ENCODE results near the gene CD84. TPM values are rescaled to one million over a fixed set of nuclear protein-coding genes. Genes with fewer than 3 reads are reported as not detected.

Gene CD84
- total RNA-seq, 2 donors from 2014 or later = 2.5 to 3.1 TPM

DNA sequence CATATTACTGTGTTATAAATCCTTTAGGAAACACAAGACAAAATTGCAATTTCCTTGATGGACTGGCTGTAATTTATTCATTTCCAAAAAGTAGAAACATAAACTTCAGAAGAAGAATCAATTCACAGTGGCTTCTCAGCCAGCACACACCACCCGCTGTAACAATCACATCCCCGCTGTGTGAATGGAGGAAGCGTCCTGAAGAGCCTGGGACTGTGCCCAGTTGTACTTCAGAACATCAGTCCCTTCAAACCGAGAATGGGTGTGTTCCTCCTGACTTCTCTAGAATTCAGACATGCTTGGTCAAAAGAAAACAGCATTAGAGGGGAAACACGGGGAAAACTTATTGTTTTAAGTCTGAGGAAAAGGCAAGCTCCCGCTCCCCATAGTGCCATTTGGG, 28.8 kb upstream of the CD84 start:
- Histone ChIP-seq H3K4me1 (no peaks in the 10 kb centered on the region), H3K4me3 (no peak overlapping the region), H3K27ac (no peak overlapping the region), H3K27me3 (no peaks in the 10 kb centered on the region), H3K9me3 (peaks cover 0 to 13% of the 10 kb centered on the region in 2 donors), H3K36me3 (no peaks in the 10 kb centered on the region)
- DNase-seq (ENCODE audit: low spot score) = no peak
- TF ChIP-seq, protein P1, sequence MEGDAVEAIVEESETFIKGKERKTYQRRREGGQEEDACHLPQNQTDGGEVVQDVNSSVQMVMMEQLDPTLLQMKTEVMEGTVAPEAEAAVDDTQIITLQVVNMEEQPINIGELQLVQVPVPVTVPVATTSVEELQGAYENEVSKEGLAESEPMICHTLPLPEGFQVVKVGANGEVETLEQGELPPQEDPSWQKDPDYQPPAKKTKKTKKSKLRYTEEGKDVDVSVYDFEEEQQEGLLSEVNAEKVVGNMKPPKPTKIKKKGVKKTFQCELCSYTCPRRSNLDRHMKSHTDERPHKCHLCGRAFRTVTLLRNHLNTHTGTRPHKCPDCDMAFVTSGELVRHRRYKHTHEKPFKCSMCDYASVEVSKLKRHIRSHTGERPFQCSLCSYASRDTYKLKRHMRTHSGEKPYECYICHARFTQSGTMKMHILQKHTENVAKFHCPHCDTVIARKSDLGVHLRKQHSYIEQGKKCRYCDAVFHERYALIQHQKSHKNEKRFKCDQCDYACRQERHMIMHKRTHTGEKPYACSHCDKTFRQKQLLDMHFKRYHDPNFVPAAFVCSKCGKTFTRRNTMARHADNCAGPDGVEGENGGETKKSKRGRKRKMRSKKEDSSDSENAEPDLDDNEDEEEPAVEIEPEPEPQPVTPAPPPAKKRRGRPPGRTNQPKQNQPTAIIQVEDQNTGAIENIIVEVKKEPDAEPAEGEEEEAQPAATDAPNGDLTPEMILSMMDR (IDR thresholded peaks at IDR 0.05) = no peak

DNA sequence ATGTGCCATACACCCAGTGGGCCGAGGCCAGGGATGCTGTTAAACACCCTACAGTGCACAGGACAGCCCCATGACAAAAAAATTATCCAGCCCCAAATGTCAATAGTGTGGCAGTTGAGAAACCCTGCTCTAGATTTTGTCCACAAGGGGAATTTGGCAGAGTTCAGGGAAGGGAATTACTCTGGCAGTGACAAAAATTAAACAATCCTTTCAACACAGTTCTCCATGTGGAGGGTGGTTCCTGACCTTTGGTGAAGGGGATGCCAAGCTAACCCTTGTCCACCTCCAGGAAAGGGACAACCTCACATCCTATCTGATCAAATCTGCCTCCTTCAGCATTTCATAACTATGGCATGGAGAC, 28.4 kb upstream of the CD84 start:
- peaks cover 0 to 13% of the 10 kb centered on the region in 2 donors for H3K9me3 ChIP-seq
- no peaks in the 10 kb centered on the region for H3K4me1 ChIP-seq
- H3K4me3 ChIP-seq = no peak overlapping the region
- no peak for DNase-seq (ENCODE audit: low spot score)
- H3K27me3 ChIP-seq = no peaks in the 10 kb centered on the region
- no peaks in the 10 kb centered on the region for H3K36me3 ChIP-seq
- no peak overlapping the region for H3K27ac ChIP-seq
- TF ChIP-seq, protein P1 (IDR thresholded peaks at IDR 0.05) = no peak

DNA sequence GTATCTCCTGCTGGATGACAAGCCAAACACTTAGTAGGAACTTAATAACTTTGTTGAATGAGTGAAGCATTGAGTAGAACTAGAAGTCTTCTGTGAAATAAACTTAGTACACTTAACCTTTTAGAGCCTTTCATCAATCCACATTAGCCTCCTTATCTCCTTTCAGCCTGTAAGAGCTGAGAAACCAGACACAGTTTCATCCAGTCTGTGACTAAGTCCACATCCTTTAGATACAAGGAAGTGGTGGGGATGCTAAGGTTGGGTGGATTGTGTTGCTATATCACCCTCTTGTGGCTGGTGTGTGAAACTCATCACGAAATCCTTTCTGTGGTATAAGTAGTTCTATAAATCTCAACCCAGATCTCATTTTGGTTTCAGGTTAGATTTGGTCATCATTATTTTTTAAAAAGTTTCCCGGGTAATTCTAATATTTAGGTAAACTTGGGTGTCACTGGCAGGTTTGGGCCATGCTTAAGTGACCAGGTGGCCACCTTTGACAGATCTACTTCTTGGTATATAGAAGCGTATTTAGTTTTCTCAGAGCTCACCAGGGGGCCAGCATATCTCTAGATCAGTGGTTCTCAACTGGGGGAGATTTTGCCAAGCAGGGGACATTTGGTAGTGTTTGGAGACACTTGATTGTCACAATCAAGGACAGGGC, 27.8 kb upstream of the CD84 start:
- no peaks in the 10 kb centered on the region for H3K36me3 ChIP-seq
- no peaks in the 10 kb centered on the region for H3K4me1 ChIP-seq
- TF ChIP-seq, protein P1 (IDR thresholded peaks at IDR 0.05) = peak; percentile 33 to 69
- H3K27ac ChIP-seq = no peak overlapping the region
- H3K4me3 ChIP-seq = no peak overlapping the region
- peak; percentile 70 for DNase-seq (ENCODE audit: low spot score)
- H3K9me3 ChIP-seq = peaks cover 0 to 15% of the 10 kb centered on the region in 2 donors
- no peaks in the 10 kb centered on the region for H3K27me3 ChIP-seq

DNA sequence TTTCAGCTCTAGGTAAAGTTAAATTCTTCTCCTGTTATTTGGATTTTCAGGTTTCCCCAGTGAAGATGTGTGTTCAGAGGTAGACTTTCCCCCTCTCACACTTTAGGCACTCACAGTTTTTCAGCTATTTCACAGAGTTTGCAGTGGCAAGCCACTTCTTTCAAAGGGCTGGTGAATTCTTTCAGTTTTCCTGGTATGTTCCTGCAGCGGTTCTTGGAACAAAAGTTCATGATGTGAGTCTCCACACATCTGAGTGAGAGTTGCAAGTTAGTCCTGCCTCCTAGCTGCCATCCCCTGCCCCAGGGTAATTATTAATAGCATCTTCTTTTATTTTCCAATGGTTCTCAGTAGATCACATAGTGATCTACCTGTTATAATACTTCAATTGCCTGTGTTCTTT, 27.3 kb upstream of the CD84 start:
- Histone ChIP-seq H3K27ac (no peak overlapping the region), H3K4me3 (no peak overlapping the region)

DNA sequence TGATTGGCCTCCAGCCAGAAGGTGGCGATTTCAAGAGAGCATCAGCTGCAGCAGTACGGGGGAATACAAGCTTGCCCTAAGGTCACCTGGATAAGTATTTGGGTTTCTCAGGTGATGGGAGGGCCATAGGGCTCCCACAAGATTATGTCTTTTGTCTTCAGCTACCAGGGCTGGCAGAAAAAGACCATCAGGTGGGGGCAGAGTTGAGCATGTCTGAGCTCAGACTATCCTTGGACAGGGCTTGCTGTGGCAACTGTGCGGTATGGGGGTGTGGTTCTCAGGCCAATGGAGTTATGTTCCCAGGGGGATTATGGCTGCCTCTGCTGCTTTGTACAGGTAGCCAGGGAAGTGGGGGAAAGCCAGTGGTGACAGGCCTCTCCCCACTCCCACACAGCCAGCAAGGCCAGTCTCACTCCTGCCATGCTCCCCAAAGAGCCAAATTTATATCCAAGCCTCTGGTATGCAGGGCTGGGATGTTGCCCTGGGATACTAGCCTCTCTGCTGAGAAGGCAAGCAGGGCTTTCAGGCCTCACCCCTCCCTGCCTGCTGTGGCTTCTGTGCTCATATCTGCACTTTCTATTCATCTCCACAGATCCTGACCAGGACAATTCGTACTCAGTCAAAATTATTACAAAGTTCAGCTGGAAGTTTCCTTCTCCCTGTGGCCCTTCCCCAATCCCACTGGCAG, 26.6 kb upstream of the CD84 start:
- Histone ChIP-seq H3K36me3 (no peaks in the 10 kb centered on the region), H3K27ac (no peak overlapping the region), H3K9me3 (peaks cover 0 to 27% of the 10 kb centered on the region in 2 donors), H3K27me3 (no peaks in the 10 kb centered on the region), H3K4me3 (no peak overlapping the region), H3K4me1 (no peaks in the 10 kb centered on the region)
- no peak for DNase-seq (ENCODE audit: low spot score)
- TF ChIP-seq, protein P1 (IDR thresholded peaks at IDR 0.05) = no peak

More for the DNA sequence above, 27.3 kb upstream of the CD84 start:
- TF ChIP-seq, protein P1 (IDR thresholded peaks at IDR 0.05) = no peak
- Histone ChIP-seq H3K4me1 (no peaks in the 10 kb centered on the region), H3K36me3 (no peaks in the 10 kb centered on the region), H3K27me3 (no peaks in the 10 kb centered on the region), H3K9me3 (peaks cover 0 to 20% of the 10 kb centered on the region in 2 donors)
- no peak for DNase-seq (ENCODE audit: low spot score)
